Ammon's horn (tissue), 1 donor: ENCODE data around the gene MTIF2.
"Not testable (repeated sequence)": the region's sequence is repeated elsewhere in the genome, so short reads cannot be mapped to it uniquely, and the experiment has no call there.

Experiments
- DNase-seq: peaks from one replicate; pipeline ENCODE4 v3.0.0-alpha.2; 2016; ENCODE audit warnings: low spot score

MTIF2 gene

GRCh38 chr2:55241582-55241981, 27.4 kb downstream of the MTIF2 start:
- DNase-seq = not testable (repeated sequence)

GRCh38 chr2:55239656-55240222, 29.3 kb downstream of the MTIF2 start:
- DNase-seq = no peak

- DNase-seq = no peak
Observed at GRCh38 chr2:55236992-55237543, 32.0 kb downstream of the MTIF2 start.

- no peak for DNase-seq
Observed at GRCh38 chr2:55235724-55236538, 33.1 kb downstream of the MTIF2 start.

- no peak for DNase-seq
Observed at GRCh38 chr2:55233658-55233940, 35.4 kb downstream of the MTIF2 start.

GRCh38 chr2:55232863-55233657, 36.0 kb downstream of the MTIF2 start:
- DNase-seq = peak; percentile 17

- DNase-seq = peak; percentile 97
Observed at GRCh38 chr2:55232084-55232862, 36.8 kb downstream of the MTIF2 start, which contains the start of the genes CLHC1 and RPS27A. TSS of gene CLHC1 (minus strand) at chr2:55232293. CDS start at chr2:55222411, 9,882 bp downstream. TSS of gene RPS27A (plus strand) at chr2:55232688. CDS start at chr2:55232825, 137 bp downstream.

GRCh38 chr2:55231546-55232083, 37.4 kb downstream of the MTIF2 start:
- DNase-seq = no peak

- no peak for DNase-seq
Observed at GRCh38 chr2:55230551-55230950, 38.5 kb downstream of the MTIF2 start.

GRCh38 chr2:55229221-55229620, 39.8 kb downstream of the MTIF2 start:
- no peak for DNase-seq

- DNase-seq = no peak
Observed at GRCh38 chr2:55228226-55228563, 40.8 kb downstream of the MTIF2 start.

GRCh38 chr2:55227437-55228225, 41.4 kb downstream of the MTIF2 start:
- DNase-seq = peak; percentile 35

- no peak for DNase-seq
Observed at GRCh38 chr2:55225481-55226020, 43.5 kb downstream of the MTIF2 start.

GRCh38 chr2:55224761-55225261, 44.2 kb downstream of the MTIF2 start:
- DNase-seq = no peak

GRCh38 chr2:55223958-55224760, 44.9 kb downstream of the MTIF2 start:
- DNase-seq = no peak

- no peak for DNase-seq
Observed at GRCh38 chr2:55213822-55214221, 55.2 kb downstream of the MTIF2 start.

GRCh38 chr2:55204950-55205349, 64.1 kb downstream of the MTIF2 start:
- DNase-seq = no peak

GRCh38 chr2:55204536-55204935, 64.5 kb downstream of the MTIF2 start:
- DNase-seq = no peak

- DNase-seq = no peak
Observed at GRCh38 chr2:55200416-55200815, 68.6 kb downstream of the MTIF2 start.
